Smooth muscle cell (in vitro differentiated cells): ENCODE measurements around the gene HEXIM1. TPM values are rescaled to one million over a fixed set of nuclear protein-coding genes. Genes with fewer than 3 reads are reported as not detected.

Source experiments
- DNase-seq: peaks from one replicate; lab custom pipeline; 2025; ENCODE audit not compliant: unreplicated experiment; lab: John Stamatoyannopoulos, UW
- H2AFZ ChIP-seq: fragments of 200-600 bp; sonication (generic); 2 replicates; pipeline ENCODE4 v1.6.0; 2016; ENCODE audit warnings: antibody characterized with exemption, low read depth, mild to moderate bottlenecking
- H3F3A ChIP-seq: fragments of 200-600 bp; sonication (generic); 2 replicates; pipeline ENCODE4 v1.6.0; 2017; ENCODE audit warnings: antibody characterized with exemption, low read depth
- H3K27ac ChIP-seq: fragments of 200-600 bp; sonication (generic); 2 replicates; pipeline ENCODE4 v1.5.1; 2016; ENCODE audit warnings: low read depth, mild to moderate bottlenecking
- H3K27me3 ChIP-seq: fragments of 200-600 bp; sonication (generic); 2 replicates; pipeline ENCODE4 v1.6.1; 2016; ENCODE audit warnings: low read depth, mild to moderate bottlenecking
- H3K36me3 ChIP-seq: fragments of 200-600 bp; sonication (generic); 2 replicates; pipeline ENCODE4 v1.5.1; 2016; ENCODE audit warnings: low read depth
- H3K4me1 ChIP-seq: fragments of 200-600 bp; sonication (generic); 2 replicates; pipeline ENCODE4 v1.5.1; 2016; ENCODE audit warnings: low read depth
- H3K4me2 ChIP-seq: fragments of 200-600 bp; sonication (generic); 2 replicates; pipeline ENCODE4 v1.6.0; 2016; ENCODE audit warnings: mild to moderate bottlenecking
- H3K4me3 ChIP-seq: fragments of 200-600 bp; sonication (generic); 2 replicates; pipeline ENCODE4 v1.5.1; 2016; ENCODE audit warnings: mild to moderate bottlenecking
- H3K79me2 ChIP-seq: fragments of 200-600 bp; sonication (generic); 2 replicates; pipeline ENCODE4 v1.6.0; 2016; ENCODE audit warnings: low read depth, mild to moderate bottlenecking
- H3K9ac ChIP-seq: fragments of 200-600 bp; sonication (generic); 2 replicates; pipeline ENCODE4 v1.6.0; 2016; ENCODE audit warnings: low read depth
- H3K9me3 ChIP-seq: fragments of 200-600 bp; sonication (generic); replicated peaks from 2 replicates; pipeline ENCODE4 v1.5.1; 2016; ENCODE audit warnings: low read depth
- H4K20me1 ChIP-seq: fragments of 200-600 bp; sonication (generic); 2 replicates; pipeline ENCODE4 v1.6.0; 2016; ENCODE audit warnings: low read depth
- WGBS: methylation state at CpG from one replicate; pipeline ENCODE4 v1.1.7; 2016; ENCODE audit warnings: low lambda C conversion rate; 5-methylcytosine and 5-hydroxymethylcytosine counted together
- polyA plus RNA-seq: library from polyadenylated mRNA; unstranded; fragments of >200 nt; fragmentation: Nextera tagmentation; extraction: Ambion mirVana; gene quantifications from 2 replicates; pipeline ENCODE4 v1.2.1, GENCODE V29; 2016
- total RNA-seq: library from RNA; depleted of rRNA; stranded (reverse); fragments of >200 nt; gene quantifications from 2 replicates; pipeline ENCODE4 v1.2.3, GENCODE V29; 2014
- TF ChIP-seq, protein P1 (sequence below): fragments of 200-600 bp; sonication (generic); IDR thresholded peaks from 2 replicates; pipeline ENCODE4 v1.5.1; 2017; ENCODE audit warnings: borderline replicate concordance, mild to moderate bottlenecking, antibody characterized with exemption; ENCODE audit not compliant: insufficient read depth, poor library complexity, severe bottlenecking

Gene HEXIM1
- total and polyA plus RNA-seq, 2 experiments from 2014 or later = 9.4 to 13.7 TPM

GRCh38 chr17:45115015-45115625 lies 33.2 kb upstream of the HEXIM1 start:
- no peaks in the 10 kb centered on the region for H3K36me3 ChIP-seq
- H3K9ac ChIP-seq = no peak overlapping the region
- no peaks in the 10 kb centered on the region for H3K79me2 ChIP-seq
- no peaks in the 10 kb centered on the region for H4K20me1 ChIP-seq
- no peak overlapping the region for H3K27ac ChIP-seq
- no peak overlapping the region for H3K4me3 ChIP-seq
- H3K27me3 ChIP-seq = no peaks in the 10 kb centered on the region
- WGBS = 95% methylated on average over 14 of the region's 26 CpGs
- no peak for DNase-seq
- no peaks in the 10 kb centered on the region for H3K9me3 ChIP-seq
- TF ChIP-seq, protein P1, sequence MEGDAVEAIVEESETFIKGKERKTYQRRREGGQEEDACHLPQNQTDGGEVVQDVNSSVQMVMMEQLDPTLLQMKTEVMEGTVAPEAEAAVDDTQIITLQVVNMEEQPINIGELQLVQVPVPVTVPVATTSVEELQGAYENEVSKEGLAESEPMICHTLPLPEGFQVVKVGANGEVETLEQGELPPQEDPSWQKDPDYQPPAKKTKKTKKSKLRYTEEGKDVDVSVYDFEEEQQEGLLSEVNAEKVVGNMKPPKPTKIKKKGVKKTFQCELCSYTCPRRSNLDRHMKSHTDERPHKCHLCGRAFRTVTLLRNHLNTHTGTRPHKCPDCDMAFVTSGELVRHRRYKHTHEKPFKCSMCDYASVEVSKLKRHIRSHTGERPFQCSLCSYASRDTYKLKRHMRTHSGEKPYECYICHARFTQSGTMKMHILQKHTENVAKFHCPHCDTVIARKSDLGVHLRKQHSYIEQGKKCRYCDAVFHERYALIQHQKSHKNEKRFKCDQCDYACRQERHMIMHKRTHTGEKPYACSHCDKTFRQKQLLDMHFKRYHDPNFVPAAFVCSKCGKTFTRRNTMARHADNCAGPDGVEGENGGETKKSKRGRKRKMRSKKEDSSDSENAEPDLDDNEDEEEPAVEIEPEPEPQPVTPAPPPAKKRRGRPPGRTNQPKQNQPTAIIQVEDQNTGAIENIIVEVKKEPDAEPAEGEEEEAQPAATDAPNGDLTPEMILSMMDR = no peak
- no peaks in the 10 kb centered on the region for H3F3A ChIP-seq
- H2AFZ ChIP-seq = no peak overlapping the region
- H3K4me1 ChIP-seq = no peaks in the 10 kb centered on the region
- no peak overlapping the region for H3K4me2 ChIP-seq

GRCh38 chr17:45115871-45116270 lies 32.4 kb upstream of the HEXIM1 start:
- Histone ChIP-seq H3K9ac (no peak overlapping the region), H3K27ac (no peak overlapping the region), H4K20me1 (no peaks in the 10 kb centered on the region), H2AFZ (no peak overlapping the region), H3K36me3 (no peaks in the 10 kb centered on the region), H3K4me1 (no peaks in the 10 kb centered on the region), H3K4me2 (no peak overlapping the region), H3K79me2 (no peaks in the 10 kb centered on the region), H3F3A (no peaks in the 10 kb centered on the region), H3K4me3 (no peak overlapping the region), H3K9me3 (no peaks in the 10 kb centered on the region), H3K27me3 (no peaks in the 10 kb centered on the region)
- 41% methylated on average over 11 of the region's 11 CpGs for WGBS
- TF ChIP-seq, protein P1 = no peak
- DNase-seq = no peak

GRCh38 chr17:45116434-45117016 lies 31.8 kb upstream of the HEXIM1 start:
- no peak overlapping the region for H3K4me3 ChIP-seq
- TF ChIP-seq, protein P1 = no peak
- no peak for DNase-seq
- no peaks in the 10 kb centered on the region for H3K36me3 ChIP-seq
- 90% methylated on average over 10 of the region's 10 CpGs for WGBS
- H3K9ac ChIP-seq = no peak overlapping the region
- no peaks in the 10 kb centered on the region for H3K27me3 ChIP-seq
- no peaks in the 10 kb centered on the region for H3K79me2 ChIP-seq
- no peaks in the 10 kb centered on the region for H3F3A ChIP-seq
- H3K27ac ChIP-seq = no peak overlapping the region
- no peak overlapping the region for H3K4me2 ChIP-seq
- no peak overlapping the region for H2AFZ ChIP-seq
- no peaks in the 10 kb centered on the region for H4K20me1 ChIP-seq
- H3K9me3 ChIP-seq = no peaks in the 10 kb centered on the region
- H3K4me1 ChIP-seq = no peaks in the 10 kb centered on the region

DNA sequence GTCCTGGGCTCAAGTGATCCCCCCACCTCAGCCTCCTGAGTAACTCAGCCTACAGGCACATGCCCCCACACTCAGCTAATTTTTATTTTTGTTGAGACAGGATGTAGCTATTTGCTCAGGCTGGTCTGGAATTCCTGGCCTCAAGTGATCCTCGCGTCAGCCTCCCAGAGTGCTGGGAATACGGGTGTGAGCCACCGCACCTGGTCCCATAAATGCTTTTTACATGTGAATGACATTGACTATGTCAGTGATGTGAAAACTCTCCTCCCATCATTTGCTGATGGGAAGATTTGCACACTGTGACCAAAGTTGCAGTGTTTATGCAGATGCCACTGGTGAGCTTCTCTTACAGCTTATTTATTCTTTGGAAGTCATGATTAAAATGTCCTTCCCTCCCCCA lies 30.9 kb upstream of the HEXIM1 start:
- H2AFZ ChIP-seq = no peak overlapping the region
- no peak overlapping the region for H3K4me3 ChIP-seq
- no peaks in the 10 kb centered on the region for H3F3A ChIP-seq
- H4K20me1 ChIP-seq = no peaks in the 10 kb centered on the region
- no peak overlapping the region for H3K4me2 ChIP-seq
- TF ChIP-seq, protein P1 = no peak
- DNase-seq = no peak
- no peaks in the 10 kb centered on the region for H3K36me3 ChIP-seq
- H3K27ac ChIP-seq = no peak overlapping the region
- no peaks in the 10 kb centered on the region for H3K9me3 ChIP-seq
- no peaks in the 10 kb centered on the region for H3K27me3 ChIP-seq
- H3K9ac ChIP-seq = no peak overlapping the region
- H3K4me1 ChIP-seq = no peaks in the 10 kb centered on the region
- H3K79me2 ChIP-seq = no peaks in the 10 kb centered on the region
- WGBS = 95% methylated on average over 4 of the region's 4 CpGs
